ENCODE results near the gene PSMC5. TPM values are rescaled to one million over a fixed set of nuclear protein-coding genes. Genes with fewer than 3 reads are reported as not detected.
A peak's percentile ranks its signal among the peaks of the same experiment; 100 is the strongest.
"Not testable (repeated sequence)": the region's sequence is repeated elsewhere in the genome, so short reads cannot be mapped to it uniquely, and the experiment has no call there.

PSMC5 gene
- total and polyA plus RNA-seq, 9 of the 15 experiments (the other 6 are each of a cell fraction or from before 2014, with no cell fraction given): 89.2 to 393 (median 161) TPM

DNA sequence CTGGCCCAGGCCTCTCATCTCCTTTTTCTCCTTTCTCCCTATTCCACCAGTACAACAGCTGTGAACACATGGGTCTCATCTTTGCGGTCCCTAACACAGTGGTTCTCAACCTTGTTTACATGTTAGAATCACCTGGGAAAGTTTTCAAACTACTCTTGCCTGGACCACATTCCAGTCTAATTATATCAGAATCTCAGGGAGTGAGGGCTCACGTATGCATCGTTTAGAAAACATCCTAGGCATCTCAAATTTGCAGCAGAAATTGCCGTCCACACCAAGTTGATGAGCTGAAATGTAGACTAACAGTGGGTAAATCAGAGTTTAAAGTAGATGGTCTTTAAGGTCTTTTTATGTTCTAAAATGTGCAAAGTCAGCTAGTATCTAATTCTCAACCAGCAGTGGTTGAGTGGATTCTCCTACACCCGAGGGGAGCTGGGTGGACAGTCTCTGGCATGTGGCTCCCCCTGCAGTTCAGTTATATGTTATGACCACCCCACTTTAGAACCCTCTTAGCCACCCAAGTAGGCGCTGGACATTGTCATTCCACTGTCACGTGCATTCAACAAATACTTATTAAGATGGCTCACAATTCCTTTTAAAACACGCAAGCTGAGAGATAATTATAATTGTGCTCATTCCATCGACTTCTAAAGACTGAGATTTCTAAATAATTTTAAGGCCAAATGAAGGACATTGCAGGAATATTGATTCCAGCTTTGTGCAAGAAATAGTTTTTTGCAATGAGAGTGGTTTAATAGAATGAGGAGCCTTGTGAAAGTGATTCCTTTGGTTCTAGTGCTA lies 42.5 kb downstream of the PSMC5 start (continued):
- TF ChIP-seq, protein P1, sequence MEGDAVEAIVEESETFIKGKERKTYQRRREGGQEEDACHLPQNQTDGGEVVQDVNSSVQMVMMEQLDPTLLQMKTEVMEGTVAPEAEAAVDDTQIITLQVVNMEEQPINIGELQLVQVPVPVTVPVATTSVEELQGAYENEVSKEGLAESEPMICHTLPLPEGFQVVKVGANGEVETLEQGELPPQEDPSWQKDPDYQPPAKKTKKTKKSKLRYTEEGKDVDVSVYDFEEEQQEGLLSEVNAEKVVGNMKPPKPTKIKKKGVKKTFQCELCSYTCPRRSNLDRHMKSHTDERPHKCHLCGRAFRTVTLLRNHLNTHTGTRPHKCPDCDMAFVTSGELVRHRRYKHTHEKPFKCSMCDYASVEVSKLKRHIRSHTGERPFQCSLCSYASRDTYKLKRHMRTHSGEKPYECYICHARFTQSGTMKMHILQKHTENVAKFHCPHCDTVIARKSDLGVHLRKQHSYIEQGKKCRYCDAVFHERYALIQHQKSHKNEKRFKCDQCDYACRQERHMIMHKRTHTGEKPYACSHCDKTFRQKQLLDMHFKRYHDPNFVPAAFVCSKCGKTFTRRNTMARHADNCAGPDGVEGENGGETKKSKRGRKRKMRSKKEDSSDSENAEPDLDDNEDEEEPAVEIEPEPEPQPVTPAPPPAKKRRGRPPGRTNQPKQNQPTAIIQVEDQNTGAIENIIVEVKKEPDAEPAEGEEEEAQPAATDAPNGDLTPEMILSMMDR (IDR thresholded peaks at IDR 0.05 in 2 of 3, conservative IDR thresholded peaks at IDR 0.05 in 1 of 3; ENCODE audit: insufficient read depth in 2 of 3, low read depth in 1 of 3, low read length in 3 of 3): peak; percentile 43 to 56 (median 45)
- TF ChIP-seq C11orf30 (IDR thresholded peaks at IDR 0.05; ENCODE audit: low read depth): peak; percentile 81

DNA sequence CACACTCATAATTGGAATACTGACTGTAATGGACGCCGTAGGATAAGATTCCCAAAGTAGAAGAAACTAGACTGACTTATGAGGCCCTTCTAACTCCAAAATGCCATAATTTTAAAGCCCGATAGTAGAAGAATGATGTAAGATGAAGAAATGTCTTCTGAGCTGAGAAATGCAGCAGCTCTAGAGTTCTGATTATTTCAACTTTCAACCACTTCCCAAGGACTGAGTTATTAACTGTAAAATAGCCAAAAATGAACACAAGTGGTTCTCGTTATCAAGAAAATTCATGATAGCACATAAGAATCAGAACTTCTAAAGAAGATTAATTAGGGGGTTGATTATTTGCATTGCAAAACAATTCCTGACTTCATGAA lies 43.0 kb downstream of the PSMC5 start:
- BruUV-seq (replicated peaks); H3K27ac ChIP-seq (ENCODE audit: extremely low read depth, low read depth, low read length); intact Hi-C loops (cut with micrococcal nuclease); in situ Hi-C loops (cut with MboI); H3K27me3 ChIP-seq (ENCODE audit: control insufficient read depth in 2 of 2, insufficient read depth in 2 of 2, low read length in 2 of 2); H3K9me3 ChIP-seq (replicated peaks; ENCODE audit: control insufficient read depth, insufficient read depth, low read depth, low read length); H3K4me2 ChIP-seq (ENCODE audit: insufficient read depth, low read length); H3K79me2 ChIP-seq (ENCODE audit: control insufficient read depth, insufficient read depth, low read length); H3K36me3 ChIP-seq (ENCODE audit: control insufficient read depth, insufficient read depth, low read length); FAIRE-seq; DNase-seq (ENCODE audit: extremely low read depth in 1 of 4, low spot score in 3 of 4); H3K4me1 ChIP-seq (replicated peaks in 1 of 2; ENCODE audit: control insufficient read depth in 2 of 2, insufficient read depth in 2 of 2, low read length in 2 of 2); H3K9ac ChIP-seq (ENCODE audit: insufficient read depth in 1 of 2, low read depth in 2 of 2, low read length in 2 of 2); H3K9me1 ChIP-seq (ENCODE audit: control insufficient read depth, insufficient read depth, low read length); H3K4me3 ChIP-seq; CTCF ChIA-PET (ENCODE audit: low intra/inter-chr PET ratio); H4K20me1 ChIP-seq (replicated peaks; ENCODE audit: control insufficient read depth, insufficient read depth, low read length); H2AFZ ChIP-seq (ENCODE audit: low read depth, low read length); TF ChIP-seq NR2C2 (CRISPR knock-in tag; IDR thresholded peaks at IDR 0.05): not testable (repeated sequence)
- POLR2A ChIA-PET: interaction anchor here (1.1 to 1.3 kb wide), 2 partner anchors 10 to 19 kb away, joined by 3 to 5 read pairs; no protein-coding TSS in a partner anchor
- 0 out of 3 replicates have a peak, but pooled peaks have one; percentile 18 for ATAC-seq
- 0 out of 2 replicates have a peak, but pooled peaks have one; percentile 22 for TF ChIP-seq CEBPG (CRISPR knock-in tag; IDR thresholded peaks at IDR 0.05)
- peak in 1 of 2 experiments; percentile 91; a peak in 2 of 4 replicates for TF ChIP-seq CEBPG (tag; conservative IDR thresholded peaks at IDR 0.05 in 1 of 2, IDR thresholded peaks at IDR 0.05 in 1 of 2)
- peak; percentile 31; the same call in 1 of the 2 replicates for TF ChIP-seq NR2C2 (tag; IDR thresholded peaks at IDR 0.05)
- TF ChIP-seq, protein P2, sequence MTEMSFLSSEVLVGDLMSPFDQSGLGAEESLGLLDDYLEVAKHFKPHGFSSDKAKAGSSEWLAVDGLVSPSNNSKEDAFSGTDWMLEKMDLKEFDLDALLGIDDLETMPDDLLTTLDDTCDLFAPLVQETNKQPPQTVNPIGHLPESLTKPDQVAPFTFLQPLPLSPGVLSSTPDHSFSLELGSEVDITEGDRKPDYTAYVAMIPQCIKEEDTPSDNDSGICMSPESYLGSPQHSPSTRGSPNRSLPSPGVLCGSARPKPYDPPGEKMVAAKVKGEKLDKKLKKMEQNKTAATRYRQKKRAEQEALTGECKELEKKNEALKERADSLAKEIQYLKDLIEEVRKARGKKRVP (CRISPR knock-in tag; IDR thresholded peaks at IDR 0.05): 0 out of 2 replicates have a peak, but pooled peaks have one; percentile 43
- TF ChIP-seq, protein P3, sequence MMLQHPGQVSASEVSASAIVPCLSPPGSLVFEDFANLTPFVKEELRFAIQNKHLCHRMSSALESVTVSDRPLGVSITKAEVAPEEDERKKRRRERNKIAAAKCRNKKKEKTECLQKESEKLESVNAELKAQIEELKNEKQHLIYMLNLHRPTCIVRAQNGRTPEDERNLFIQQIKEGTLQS (IDR thresholded peaks at IDR 0.05): peak; percentile 36; the same call in 1 of the 2 replicates
- TF ChIP-seq, protein P3 (CRISPR knock-in tag; conservative IDR thresholded peaks at IDR 0.05): not testable (repeated sequence)
- TF ChIP-seq ZNF584 (CRISPR knock-in tag; IDR thresholded peaks at IDR 0.05; ENCODE audit: low read depth): 0 out of 2 replicates have a peak, but pooled peaks have one; percentile 49
- 42% methylated on average over 4 of the region's 4 CpGs for WGBS (ENCODE audit: insufficient coverage, low coverage, missing lambda C conversion rate)

All from K562 (cell line).